Upper lobe of right lung (tissue), 1 donor: Measurements from ENCODE around the gene TP53INP2. TPM values are rescaled to one million over a fixed set of nuclear protein-coding genes. Genes with fewer than 3 reads are reported as not detected.

Experiments used
- ATAC-seq: fragments of 200-7000 bp; cut with Tn5 transposase; one replicate; pipeline ENCODE4 v1.9.1; 2020; ENCODE audit warnings: mild to moderate bottlenecking, moderate library complexity
- DNase-seq: peaks from one replicate; pipeline ENCODE4 v3.0.0-alpha.2; 2020
- H3K27ac ChIP-seq: fragments of 200-600 bp; one replicate; pipeline ENCODE4 v1.8.0; 2022
- H3K27me3 ChIP-seq: fragments of 200-600 bp; one replicate; pipeline ENCODE4 v1.8.0; 2022; ENCODE audit warnings: mild to moderate bottlenecking
- H3K36me3 ChIP-seq: fragments of 200-600 bp; one replicate; pipeline ENCODE4 v1.8.0; 2022
- H3K4me1 ChIP-seq: fragments of 200-600 bp; one replicate; pipeline ENCODE4 v1.8.0; 2022
- H3K4me3 ChIP-seq: fragments of 200-600 bp; one replicate; pipeline ENCODE4 v1.8.0; 2022; ENCODE audit warnings: mild to moderate bottlenecking
- H3K9me3 ChIP-seq: fragments of 200-600 bp; one replicate; pipeline ENCODE4 v1.8.0; 2022
- CTCF ChIP-seq: fragments of 200-600 bp; IDR thresholded peaks from one replicate; pipeline ENCODE4 v1.8.0; 2022; ENCODE audit warnings: antibody characterized with exemption
- intact Hi-C: fragments of 100-400 bp; cut with DNase I; formaldehyde crosslinking; loops from one replicate; pipeline ENCODE4 v1.11.0; 2022
- total RNA-seq: library from RNA; stranded (reverse); fragmentation: NEBNext Ultra II Directional; extraction: Animal tissue kit (Norgen Biotek cat#: 25700); gene quantifications from one replicate; pipeline ENCODE4 v1.2.1, GENCODE V29; 2021
- donor health status: DM: no; HTN: yes; CAD: no; lungs with severe emphysema.

TP53INP2 gene
- total RNA-seq, 1 donor from 2014 or later, result 17.7 TPM

GRCh38 chr20:34706912-34707784 is 3.0 kb downstream of the TP53INP2 start:
- Histone ChIP-seq H3K4me3 (no peak overlapping the region), H3K27me3 (no peaks in the 10 kb centered on the region), H3K4me1 (peaks cover 24% of the 10 kb centered on the region), H3K36me3 (no peaks in the 10 kb centered on the region), H3K9me3 (no peaks in the 10 kb centered on the region), H3K27ac (no peak overlapping the region)
- intact Hi-C loops, result no loop called here
- DNase-seq, result no peak
- ATAC-seq, result no peak
- TF ChIP-seq CTCF, result no peak

- Histone ChIP-seq H3K36me3 (no peaks in the 10 kb centered on the region), H3K27me3 (no peaks in the 10 kb centered on the region), H3K9me3 (no peaks in the 10 kb centered on the region), H3K27ac (peak overlapping the region; percentile 89), H3K4me1 (peaks cover 24% of the 10 kb centered on the region), H3K4me3 (peak overlapping the region; percentile 90)
- peak; percentile 70 for DNase-seq
- intact Hi-C loops, result no loop called here
- ATAC-seq, result no peak
- peak; percentile 59 for TF ChIP-seq CTCF
These were observed 4.5 kb downstream of the TP53INP2 start for GRCh38 chr20:34708621-34709043.

- intact Hi-C loops, result no loop called here
- Histone ChIP-seq H3K4me1 (peaks cover 24% of the 10 kb centered on the region), H3K4me3 (peak overlapping the region; percentile 90), H3K27ac (peak overlapping the region; percentile 89), H3K27me3 (no peaks in the 10 kb centered on the region), H3K36me3 (peaks cover 6% of the 10 kb centered on the region), H3K9me3 (no peaks in the 10 kb centered on the region)
- DNase-seq (peak; percentile 93), ATAC-seq (peak; percentile 82)
- TF ChIP-seq CTCF, result no peak
These were observed 5.1 kb downstream of the TP53INP2 start for GRCh38 chr20:34709044-34709830.

- Histone ChIP-seq H3K4me1 (peaks cover 22% of the 10 kb centered on the region), H3K27me3 (no peaks in the 10 kb centered on the region), H3K9me3 (no peaks in the 10 kb centered on the region), H3K4me3 (peak overlapping the region; percentile 90), H3K27ac (peak overlapping the region; percentile 89), H3K36me3 (peaks cover 13% of the 10 kb centered on the region)
- TF ChIP-seq CTCF, result peak; percentile 32
- intact Hi-C loops, result no loop called here
- peak; percentile 81 for ATAC-seq
- peak; percentile 92 for DNase-seq
These were observed 5.9 kb downstream of the TP53INP2 start for GRCh38 chr20:34709831-34710567.

GRCh38 chr20:34710568-34710839 is 6.4 kb downstream of the TP53INP2 start:
- no peak for TF ChIP-seq CTCF
- H3K36me3 ChIP-seq, result peaks cover 18% of the 10 kb centered on the region
- no peaks in the 10 kb centered on the region for H3K27me3 ChIP-seq
- DNase-seq (no peak), ATAC-seq (no peak)
- peak overlapping the region; percentile 90 for H3K4me3 ChIP-seq
- intact Hi-C loops, result no loop called here
- H3K9me3 ChIP-seq, result no peaks in the 10 kb centered on the region
- H3K4me1 ChIP-seq, result peaks cover 17% of the 10 kb centered on the region
- no peak overlapping the region for H3K27ac ChIP-seq
